IPS-18c (cell line): Measurements from ENCODE around the gene TEX101.
"Not testable (repeated sequence)": the region's sequence is repeated elsewhere in the genome, so short reads cannot be mapped to it uniquely, and the experiment has no call there.

Experiments
- H3K4me3 ChIP-seq: 2 replicates; pipeline ENCODE4 v1.7.0; 2013; ENCODE audit warnings: low read depth, mild to moderate bottlenecking, low read length, moderate library complexity; ENCODE audit not compliant: insufficient read depth
- H3K9me3 ChIP-seq: one replicate; pipeline ENCODE4 v1.6.1; 2013; ENCODE audit warnings: mild to moderate bottlenecking, low read length, moderate library complexity; ENCODE audit not compliant: control insufficient read depth, insufficient read depth

TEX101 gene

GRCh38 chr19:43408043-43408442, 6.6 kb upstream of the TEX101 start:
- H3K4me3 ChIP-seq, result no peak overlapping the region

GRCh38 chr19:43409415-43409814, 5.3 kb upstream of the TEX101 start:
- Histone ChIP-seq H3K4me3 (no peak overlapping the region), H3K9me3 (no peaks in the 10 kb centered on the region)

More at GRCh38 chr19:43408043-43408442, 6.6 kb upstream of the TEX101 start:
- H3K9me3 ChIP-seq, result no peaks in the 10 kb centered on the region

DNA sequence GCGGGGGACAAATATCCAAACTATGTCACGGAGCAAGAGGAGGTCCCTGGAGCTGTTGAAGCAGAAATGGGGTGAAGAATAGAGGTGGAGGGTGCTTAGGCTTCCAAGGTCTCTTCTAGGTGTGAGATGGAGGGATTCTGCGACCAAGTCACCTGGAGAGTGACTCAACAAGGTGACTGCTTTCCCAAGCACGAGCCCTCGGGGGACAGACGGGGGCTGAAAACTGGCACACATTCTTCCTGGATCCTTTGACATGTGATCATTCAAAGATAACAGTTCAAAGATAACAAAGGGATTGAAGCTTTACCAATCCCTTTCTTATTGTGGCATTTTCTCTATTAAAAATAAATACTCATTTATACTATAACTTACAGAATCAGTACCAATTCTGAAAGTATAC, 2.2 kb upstream of the TEX101 start:
- no peak overlapping the region for H3K4me3 ChIP-seq
- no peaks in the 10 kb centered on the region for H3K9me3 ChIP-seq

DNA sequence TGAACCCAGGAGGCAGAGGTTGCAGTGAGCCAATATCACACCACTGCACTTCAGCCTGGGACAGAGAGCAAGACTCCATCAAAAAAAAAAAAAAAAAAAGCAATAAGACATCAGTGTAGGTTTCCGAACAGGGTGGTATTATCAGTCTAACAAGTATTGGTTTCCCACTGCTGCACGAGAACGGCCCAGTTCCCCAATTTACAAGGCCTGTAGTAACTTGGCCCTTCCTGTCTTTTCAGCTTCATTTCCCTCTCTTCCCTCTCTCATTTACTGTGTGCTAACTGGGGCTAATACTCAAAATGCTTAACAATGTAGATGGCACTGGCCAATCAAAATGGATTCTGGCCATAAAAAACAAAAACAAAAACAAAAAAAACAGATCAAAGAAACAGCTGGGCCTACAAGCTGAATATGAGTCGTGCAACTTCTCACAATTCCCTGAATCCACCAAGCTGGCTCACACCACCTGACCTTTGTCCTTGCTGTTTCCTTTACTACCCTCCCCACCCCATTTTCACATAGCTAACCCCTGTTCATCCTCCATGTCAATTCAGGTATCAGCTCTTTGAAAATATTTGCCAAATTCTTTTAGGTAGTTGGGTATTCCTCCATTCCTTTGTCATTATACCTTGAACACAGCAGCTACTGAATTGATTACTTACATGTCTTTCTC, 2.4 kb downstream of the TEX101 start:
- no peaks in the 10 kb centered on the region for H3K9me3 ChIP-seq

GRCh38 chr19:43420954-43421353, 6.3 kb downstream of the TEX101 start:
- H3K4me3 ChIP-seq, result no peak overlapping the region
- H3K9me3 ChIP-seq, result no peaks in the 10 kb centered on the region

More for the DNA sequence above, 2.4 kb downstream of the TEX101 start:
- no peak overlapping the region for H3K4me3 ChIP-seq

DNA sequence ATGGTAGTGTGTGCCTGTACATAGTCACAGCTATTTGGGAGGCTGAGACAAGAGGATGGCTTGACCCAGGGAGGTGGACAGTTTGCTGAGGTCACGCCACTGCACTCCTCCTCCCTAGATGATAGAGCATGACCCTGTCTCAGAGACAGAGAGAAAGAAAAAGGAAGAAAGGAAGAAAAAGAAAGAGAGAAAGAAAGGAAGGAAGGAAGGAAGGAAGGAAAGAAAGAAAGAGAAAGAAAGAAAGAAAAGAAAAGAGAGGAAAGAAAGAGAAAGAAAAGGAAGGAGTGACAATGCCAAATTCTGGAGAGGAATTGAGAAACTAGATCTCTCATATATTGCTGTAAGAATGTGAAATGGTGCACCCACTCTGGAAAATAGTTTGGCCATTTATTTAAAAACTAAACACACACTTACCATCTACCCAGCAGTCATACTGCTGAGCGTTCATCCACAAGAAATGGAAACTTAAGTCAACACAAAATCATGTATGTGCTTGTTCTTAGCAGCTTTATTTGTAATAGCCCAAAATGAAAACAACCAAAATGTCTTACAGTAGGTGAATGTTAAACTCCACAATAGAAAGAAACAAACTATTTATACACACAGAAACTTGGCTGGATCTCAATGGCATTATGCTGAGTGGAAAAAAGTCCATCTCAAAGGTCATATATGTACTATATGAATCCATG, 7.5 kb downstream of the TEX101 start:
- no peak overlapping the region for H3K4me3 ChIP-seq

DNA sequence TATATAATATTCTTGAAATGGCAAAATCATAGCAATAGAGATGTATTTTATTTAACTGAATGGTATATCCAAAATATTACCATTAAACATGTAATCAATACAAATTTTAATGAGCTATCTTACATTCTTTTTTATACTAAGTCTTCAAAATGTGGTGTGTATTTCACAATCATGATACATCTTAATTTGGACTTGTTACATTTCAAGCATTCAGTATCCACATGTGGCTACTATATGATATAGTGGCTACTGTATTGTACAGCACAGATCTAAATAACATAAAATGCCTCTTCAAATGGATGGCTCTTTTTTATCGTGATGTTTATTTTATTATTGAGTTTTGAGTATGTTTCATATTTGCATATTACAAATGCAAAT, 8.0 kb downstream of the TEX101 start:
- H3K9me3 ChIP-seq, result no peaks in the 10 kb centered on the region
- H3K4me3 ChIP-seq, result no peak overlapping the region

More for the DNA sequence above, 7.5 kb downstream of the TEX101 start:
- H3K9me3 ChIP-seq, result no peaks in the 10 kb centered on the region

DNA sequence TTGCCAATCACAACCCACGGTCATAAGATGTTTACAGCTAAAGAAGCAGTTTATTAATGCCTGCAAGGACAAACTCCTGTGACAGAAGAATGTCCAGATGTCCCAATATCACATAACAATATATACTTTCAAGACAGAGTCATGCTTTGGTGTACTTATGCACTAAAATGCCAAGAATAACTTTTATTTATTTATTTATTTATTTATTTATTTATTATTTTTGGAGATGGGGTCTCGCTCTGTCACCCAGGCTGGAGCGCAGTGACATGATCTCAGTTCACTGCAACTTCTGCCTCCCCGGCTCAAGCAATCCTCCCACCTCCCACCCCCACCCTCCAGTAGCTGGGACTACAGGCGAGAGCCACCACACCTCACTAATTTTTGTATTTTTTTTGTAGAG, 9.1 kb downstream of the TEX101 start:
- Histone ChIP-seq H3K4me3 (no peak overlapping the region), H3K9me3 (no peaks in the 10 kb centered on the region)

- Histone ChIP-seq H3K4me3 (no peak overlapping the region), H3K9me3 (no peaks in the 10 kb centered on the region)
Observed at GRCh38 chr19:43425567-43426392, 11.1 kb downstream of the TEX101 start.

DNA sequence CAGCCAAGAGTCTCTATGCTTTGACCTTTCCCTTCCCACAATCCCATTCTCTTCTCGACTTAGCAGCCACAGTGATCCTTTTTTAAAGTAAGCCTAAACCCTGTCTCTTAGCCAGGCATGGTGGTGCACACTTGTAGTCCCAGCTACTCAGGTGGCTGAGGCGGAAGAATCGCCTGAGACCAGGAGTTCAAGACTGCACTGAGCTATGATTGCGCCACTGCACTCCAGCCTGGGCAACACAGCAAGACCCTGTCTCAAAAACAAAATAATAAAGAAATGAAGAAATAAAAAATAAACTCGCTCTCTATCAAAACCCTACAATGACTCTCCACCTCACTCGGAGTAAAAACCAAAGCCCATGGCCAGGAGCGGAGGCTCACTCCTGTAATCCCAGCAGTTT, 14.7 kb downstream of the TEX101 start:
- Histone ChIP-seq H3K9me3 (no peaks in the 10 kb centered on the region), H3K4me3 (no peak overlapping the region)

- Histone ChIP-seq H3K9me3 (no peaks in the 10 kb centered on the region), H3K4me3 (no peak overlapping the region)
Observed at GRCh38 chr19:43430142-43430710, 15.5 kb downstream of the TEX101 start.

- no peak overlapping the region for H3K4me3 ChIP-seq
- no peaks in the 10 kb centered on the region for H3K9me3 ChIP-seq
Observed at GRCh38 chr19:43430976-43431375, 16.3 kb downstream of the TEX101 start.

- no peak overlapping the region for H3K4me3 ChIP-seq
- H3K9me3 ChIP-seq, result no peaks in the 10 kb centered on the region
Observed at GRCh38 chr19:43433358-43433673, 18.6 kb downstream of the TEX101 start.

DNA sequence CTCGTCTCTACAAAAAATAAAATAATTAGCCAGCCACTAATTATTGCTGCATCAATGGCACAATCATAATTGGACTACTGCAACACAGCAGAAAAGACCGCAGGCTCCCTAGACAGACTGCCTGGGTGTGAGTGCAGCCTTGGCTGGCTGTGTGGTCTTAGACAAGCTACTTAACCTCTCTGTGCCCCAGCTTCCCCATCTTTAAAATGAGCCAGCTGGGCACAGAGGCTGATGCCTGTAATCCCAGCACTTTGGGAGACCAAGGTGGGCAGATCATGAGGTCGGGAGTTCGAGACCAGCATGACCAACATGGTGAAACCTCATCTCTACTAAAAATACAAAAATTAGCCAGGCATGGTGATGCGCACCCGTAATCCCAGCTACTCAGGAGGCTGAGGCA, 19.0 kb downstream of the TEX101 start:
- no peak overlapping the region for H3K4me3 ChIP-seq
- H3K9me3 ChIP-seq, result no peaks in the 10 kb centered on the region

DNA sequence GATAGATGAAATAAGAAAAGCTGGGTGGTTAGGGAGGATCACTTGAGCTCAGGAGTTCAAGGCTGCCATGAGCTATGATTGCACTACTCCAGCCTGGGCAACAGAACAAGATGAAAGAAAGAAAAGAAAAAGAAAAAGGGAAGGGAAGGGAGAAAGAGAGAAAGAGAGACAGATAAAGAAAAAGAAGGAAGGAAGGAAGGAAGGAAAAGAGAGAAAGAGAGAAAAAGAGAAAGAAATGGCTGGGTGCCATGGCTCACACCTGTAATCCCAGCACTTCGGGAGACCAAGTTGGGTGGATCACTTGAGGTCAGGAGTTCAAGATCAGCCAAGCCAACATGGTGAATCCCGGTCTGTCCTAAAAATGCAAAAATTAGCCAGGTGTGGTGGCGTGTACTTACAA, 21.1 kb downstream of the TEX101 start:
- no peak overlapping the region for H3K4me3 ChIP-seq
- H3K9me3 ChIP-seq, result no peaks in the 10 kb centered on the region

DNA sequence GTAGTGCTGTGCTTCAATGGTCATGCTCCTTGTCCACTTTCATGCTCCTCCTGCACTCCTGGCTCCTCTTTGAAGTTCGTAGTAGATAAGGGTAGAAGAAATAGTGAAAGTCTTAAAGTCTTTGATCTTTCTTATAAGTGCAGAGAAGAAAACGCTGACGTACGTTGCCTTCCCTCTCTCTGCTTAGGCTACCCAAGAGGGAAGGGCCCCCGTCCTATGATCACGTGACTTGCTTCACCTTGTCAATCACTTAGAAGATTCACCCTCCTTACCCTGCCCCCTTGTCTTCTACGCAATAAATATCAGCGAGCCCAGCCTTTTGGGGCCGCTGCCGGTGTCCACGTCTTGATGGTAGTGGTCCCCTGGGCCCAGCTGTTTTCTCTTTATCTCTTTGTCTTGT, 22.6 kb downstream of the TEX101 start:
- H3K4me3 ChIP-seq, result not testable (repeated sequence)

GRCh38 chr19:43437712-43438111, 23.0 kb downstream of the TEX101 start:
- no peak overlapping the region for H3K4me3 ChIP-seq
- H3K9me3 ChIP-seq, result no peaks in the 10 kb centered on the region

More for the DNA sequence above, 22.6 kb downstream of the TEX101 start:
- not testable (repeated sequence) for H3K9me3 ChIP-seq
